SK-N-MC (cell line): ENCODE data around the gene PDE9A.

Experiments
- EZH2 ChIP-seq: fragments of 200-600 bp; sonication (generic); IDR thresholded peaks from one replicate; pipeline ENCODE4 v1.6.1; 2017; ENCODE audit warnings: antibody characterized with exemption
- FOXP2 ChIP-seq: optimal IDR thresholded peaks from 2 replicates; pipeline ENCODE3; 2011; ENCODE audit warnings: mild to moderate bottlenecking, moderate library complexity; ENCODE audit not compliant: insufficient read depth; ENCODE audit errors: extremely low read length, control extremely low read depth
- POLR2AphosphoS5 ChIP-seq: IDR thresholded peaks from 2 replicates; pipeline ENCODE4 v1.6.1; 2012; ENCODE audit warnings: mild to moderate bottlenecking, low read depth, low read length, borderline replicate concordance

GRCh38 chr21:42768324-42769121 is 115.1 kb downstream of the PDE9A start:
- TF ChIP-seq EZH2 (no peak), FOXP2 (no peak), POLR2AphosphoS5 (no peak)
